WTC11 (cell line): ENCODE data around the gene PHB1.

ENCODE experiments used
- CBFB ChIP-seq: sonication (generic); formaldehyde crosslinking; IDR thresholded peaks from 2 replicates; pipeline ENCODE4 v1.8.1; 2022; ENCODE audit warnings: mild to moderate bottlenecking, low read depth, missing genetic modification reagents
- CTCF ChIP-seq: fragments of 200-600 bp; IDR thresholded peaks from 2 replicates; pipeline ENCODE4 v1.8.0; 2022; ENCODE audit warnings: antibody characterized with exemption
- E2F4 ChIP-seq: sonication (generic); formaldehyde crosslinking; IDR thresholded peaks from 2 replicates; pipeline ENCODE4 v1.8.1; 2022; ENCODE audit warnings: low read depth, mild to moderate bottlenecking, moderate library complexity, missing genetic modification reagents, borderline replicate concordance
- NFYB ChIP-seq: sonication (generic); formaldehyde crosslinking; conservative IDR thresholded peaks from 2 replicates; pipeline ENCODE4 v1.8.0; 2022; ENCODE audit warnings: low read depth, missing genetic modification reagents
- NR1H2 ChIP-seq: sonication (generic); formaldehyde crosslinking; IDR thresholded peaks from 2 replicates; pipeline ENCODE4 v1.9.0; 2021; ENCODE audit warnings: mild to moderate bottlenecking, moderate library complexity, missing genetic modification reagents
- TCF7 ChIP-seq: sonication (generic); formaldehyde crosslinking; IDR thresholded peaks from 2 replicates; pipeline ENCODE4 v1.8.0; 2022; ENCODE audit warnings: mild to moderate bottlenecking, low read depth, missing genetic modification reagents, moderate library complexity
- USF1 ChIP-seq: sonication (generic); formaldehyde crosslinking; IDR thresholded peaks from 2 replicates; pipeline ENCODE4 v1.8.0; 2022; ENCODE audit warnings: mild to moderate bottlenecking, missing genetic modification reagents

GRCh38 chr17:49444384-49444783 is 29.7 kb upstream of the PHB1 start:
- TF ChIP-seq CBFB (CRISPR knock-in tag) (no peak), TCF7 (CRISPR knock-in tag) (no peak), NFYB (CRISPR knock-in tag) (no peak), E2F4 (CRISPR knock-in tag) (no peak), NR1H2 (CRISPR knock-in tag) (no peak), CTCF (no peak), USF1 (CRISPR knock-in tag) (no peak)
